SW480 (cell line): ENCODE measurements around the gene TMA7.
"Not testable (repeated sequence)": the region's sequence is repeated elsewhere in the genome, so short reads cannot be mapped to it uniquely, and the experiment has no call there.

Experiments used
- DNase-seq: peaks from one replicate; pipeline ENCODE4 v3.0.0-alpha.2; 2016; ENCODE audit warnings: low spot score

Gene TMA7

DNA sequence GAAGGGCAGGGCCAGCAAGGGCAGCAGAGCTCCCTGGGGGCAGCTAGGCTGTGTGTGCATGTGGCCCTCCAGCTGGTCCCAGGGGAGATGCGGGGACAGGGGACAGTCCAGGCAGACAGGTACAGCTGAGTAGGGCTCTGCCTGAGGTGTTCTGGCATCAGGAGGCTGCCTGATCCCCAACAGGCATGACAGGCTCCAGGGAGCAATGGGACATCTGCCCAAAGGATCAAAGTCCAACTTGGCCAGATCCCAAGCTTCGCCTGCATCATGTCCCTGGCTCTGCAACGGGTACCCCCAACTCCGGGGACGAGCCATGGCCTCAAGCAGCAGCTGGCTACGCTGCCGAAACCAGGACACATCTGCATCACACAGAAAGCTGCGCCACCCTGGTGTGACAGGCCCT is 28.3 kb downstream of the TMA7 start:
- no peak for DNase-seq

DNA sequence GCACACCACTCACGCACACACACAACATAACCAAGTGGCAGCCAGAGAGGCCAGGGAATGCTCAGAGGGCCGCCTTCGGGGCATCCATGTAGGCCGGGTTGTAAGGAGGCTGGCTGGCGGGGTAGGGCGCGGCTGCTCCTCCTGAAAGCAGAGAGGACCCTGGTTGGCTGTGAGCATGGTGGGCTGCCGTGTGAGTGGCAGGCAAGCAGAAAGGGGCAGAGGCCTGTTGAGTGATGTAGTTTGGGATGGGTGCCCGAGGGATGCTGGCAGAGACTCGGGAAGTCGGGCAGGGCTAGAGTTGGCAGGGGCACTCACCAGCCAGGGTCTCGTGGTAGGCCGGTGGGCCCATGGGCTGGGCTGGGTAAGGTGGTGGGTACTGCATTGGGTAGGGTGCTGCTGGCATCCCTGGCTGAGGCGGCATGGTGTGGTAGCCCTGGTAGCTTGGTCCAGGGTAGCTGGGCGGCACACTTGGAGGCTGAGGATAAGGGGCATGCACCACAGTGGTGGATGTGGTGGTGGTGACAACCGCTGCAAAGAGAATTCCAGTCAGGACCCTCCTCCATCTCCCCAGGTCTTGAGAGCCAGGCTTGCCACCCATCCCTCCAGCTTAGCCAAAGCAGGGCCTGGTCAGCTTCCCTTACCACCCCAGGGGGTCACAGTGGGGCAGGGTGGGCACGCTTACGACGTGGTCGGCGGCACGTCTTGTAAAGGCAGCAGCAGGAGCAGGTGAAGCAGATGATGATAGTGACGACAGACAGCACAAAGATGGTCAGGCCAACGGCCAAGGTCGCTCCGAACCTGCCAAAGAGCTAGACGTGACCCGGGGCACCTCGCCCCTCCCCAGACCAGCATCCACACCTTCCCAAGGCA is 29.2 kb downstream of the TMA7 start:
- no peak for DNase-seq

DNA sequence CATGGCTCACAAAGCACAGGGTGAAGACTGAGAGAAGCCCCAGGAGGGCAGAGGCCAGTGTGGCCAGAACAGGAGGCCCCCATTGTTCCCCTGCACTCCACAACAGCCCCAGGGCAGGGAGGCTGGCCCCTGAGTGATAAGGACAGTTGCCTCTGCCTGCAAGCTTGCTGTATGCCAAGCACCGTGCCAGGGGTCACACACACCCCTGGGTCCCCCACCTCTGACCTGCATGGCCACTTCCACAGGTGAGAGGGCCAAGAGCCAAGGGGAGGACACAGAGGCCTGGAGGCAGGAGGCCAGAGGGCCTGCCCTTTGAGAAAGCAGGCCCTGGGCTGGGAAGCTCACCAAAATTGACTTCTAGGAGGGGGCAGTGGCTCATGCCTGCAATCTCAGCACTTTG is 30.2 kb downstream of the TMA7 start:
- DNase-seq = no peak

DNA sequence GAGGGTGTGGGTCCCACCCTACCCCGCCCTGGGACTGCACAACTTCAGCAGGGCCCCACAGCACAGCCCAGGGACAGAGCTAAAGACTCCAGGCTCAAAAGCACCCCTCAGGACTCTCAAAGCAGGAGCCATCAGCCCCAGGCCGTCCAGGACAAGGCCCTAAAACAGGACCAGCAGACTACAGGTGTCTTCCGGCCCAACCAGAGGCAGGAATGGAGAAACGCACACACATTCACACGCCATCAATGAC is 32.5 kb downstream of the TMA7 start:
- DNase-seq = peak; percentile 74

DNA sequence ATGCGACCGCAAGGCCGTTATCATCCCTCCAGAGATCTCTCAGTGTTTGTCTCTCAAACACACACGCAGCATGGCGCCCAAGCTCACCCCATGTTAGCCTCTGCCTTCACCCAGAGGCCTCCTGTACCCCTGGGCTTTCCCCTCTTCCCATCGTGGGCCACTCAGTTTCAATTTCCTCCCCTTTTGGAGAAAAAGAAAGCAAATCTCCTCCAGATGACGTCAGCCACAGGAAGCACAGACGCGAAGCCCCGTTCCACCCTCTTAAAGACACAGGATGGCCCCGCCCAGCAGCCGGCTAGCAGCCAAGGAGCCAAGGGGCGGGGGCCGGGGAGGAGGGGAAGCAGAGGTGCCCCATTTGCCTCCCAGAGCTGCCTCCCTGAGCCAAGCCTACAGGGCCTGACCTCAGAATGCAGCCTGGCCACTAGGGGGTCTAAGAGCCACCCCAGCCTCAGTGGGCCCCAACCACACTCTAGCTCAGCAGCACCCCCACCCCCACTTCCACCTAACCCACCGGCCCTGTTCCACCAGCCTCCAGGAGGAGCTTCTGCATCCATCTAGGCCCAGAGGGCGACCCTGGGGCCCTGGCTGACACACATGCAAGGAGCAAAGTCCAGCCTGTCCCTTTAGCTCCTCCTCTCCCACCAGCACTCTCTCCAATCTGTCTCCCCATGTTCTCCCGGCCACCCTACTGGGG is 33.0 kb downstream of the TMA7 start:
- DNase-seq = peak; percentile 85

DNA sequence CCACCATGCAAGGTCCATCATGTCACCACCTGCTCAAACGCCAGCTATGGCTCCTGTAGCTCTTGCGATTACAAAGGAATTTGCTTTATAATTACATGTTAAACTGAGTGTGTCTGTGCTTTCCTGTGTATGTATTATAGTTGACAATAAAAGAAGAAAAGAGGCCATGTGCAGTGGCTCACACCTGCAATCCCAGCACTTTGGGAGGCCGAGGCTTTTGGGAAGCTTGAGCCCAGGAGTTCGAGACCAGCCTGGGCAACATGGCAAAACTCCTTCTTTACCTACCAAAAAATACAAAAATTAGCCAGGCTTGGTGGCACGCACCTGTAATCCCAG is 33.5 kb downstream of the TMA7 start:
- DNase-seq = no peak

DNA sequence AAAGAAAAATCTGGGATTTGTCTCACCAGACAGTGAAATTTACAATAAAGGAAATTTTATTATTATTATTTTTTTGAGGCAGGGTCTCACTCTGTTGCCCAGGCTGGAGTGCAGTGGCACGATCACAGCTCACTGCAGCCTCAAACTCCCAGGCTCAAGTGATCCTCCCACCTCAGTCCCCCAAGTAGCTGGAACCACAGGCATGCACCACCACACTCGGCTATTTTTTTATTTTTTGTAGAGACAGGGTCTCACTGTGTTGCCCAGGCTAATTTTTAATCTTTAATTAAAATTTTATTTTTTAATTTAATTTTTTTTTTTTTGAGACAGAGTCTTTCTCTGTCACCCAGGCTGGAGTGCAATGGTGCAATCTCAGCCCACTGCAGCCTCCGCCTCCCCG is 34.0 kb downstream of the TMA7 start:
- not testable (repeated sequence) for DNase-seq

DNA sequence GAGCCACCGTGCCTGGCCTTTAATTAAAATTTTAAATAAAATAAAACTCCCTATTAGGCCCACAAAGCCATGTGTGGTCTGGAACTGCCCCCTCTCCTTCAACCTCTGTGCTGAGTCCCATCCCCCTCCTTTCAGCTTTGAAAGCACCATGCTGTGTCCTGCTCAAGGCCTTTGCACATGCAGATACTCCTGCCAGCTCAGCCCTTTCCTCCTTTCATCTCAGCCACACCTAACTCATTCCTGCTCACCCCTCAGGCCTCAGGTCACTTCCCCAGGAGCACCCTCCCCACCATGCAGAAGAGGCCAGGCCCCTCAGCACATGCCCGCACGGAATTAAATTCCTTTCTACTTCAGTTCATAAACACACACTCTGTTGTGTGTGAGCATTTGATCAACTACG is 34.6 kb downstream of the TMA7 start:
- DNase-seq = peak; percentile 75

DNA sequence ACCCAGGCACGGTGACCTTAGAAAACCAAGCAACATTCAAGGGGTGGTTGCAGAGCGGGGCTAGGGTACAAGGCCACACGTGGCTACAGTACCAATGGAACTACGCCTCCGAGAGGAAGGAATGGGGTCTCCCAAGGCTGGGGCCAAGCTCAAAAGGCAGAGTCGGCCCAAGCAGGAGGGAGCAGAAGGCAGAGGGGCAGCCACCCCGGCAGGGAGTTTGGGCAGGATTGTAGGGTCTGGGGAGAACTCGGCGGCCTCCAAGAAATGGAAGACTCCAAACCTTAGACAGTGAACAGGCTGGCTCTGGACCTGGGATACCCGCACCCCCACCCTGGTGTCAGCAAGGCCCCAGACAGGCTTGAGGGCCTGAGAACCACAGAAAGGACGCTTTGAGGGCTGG is 35.1 kb downstream of the TMA7 start:
- no peak for DNase-seq

DNA sequence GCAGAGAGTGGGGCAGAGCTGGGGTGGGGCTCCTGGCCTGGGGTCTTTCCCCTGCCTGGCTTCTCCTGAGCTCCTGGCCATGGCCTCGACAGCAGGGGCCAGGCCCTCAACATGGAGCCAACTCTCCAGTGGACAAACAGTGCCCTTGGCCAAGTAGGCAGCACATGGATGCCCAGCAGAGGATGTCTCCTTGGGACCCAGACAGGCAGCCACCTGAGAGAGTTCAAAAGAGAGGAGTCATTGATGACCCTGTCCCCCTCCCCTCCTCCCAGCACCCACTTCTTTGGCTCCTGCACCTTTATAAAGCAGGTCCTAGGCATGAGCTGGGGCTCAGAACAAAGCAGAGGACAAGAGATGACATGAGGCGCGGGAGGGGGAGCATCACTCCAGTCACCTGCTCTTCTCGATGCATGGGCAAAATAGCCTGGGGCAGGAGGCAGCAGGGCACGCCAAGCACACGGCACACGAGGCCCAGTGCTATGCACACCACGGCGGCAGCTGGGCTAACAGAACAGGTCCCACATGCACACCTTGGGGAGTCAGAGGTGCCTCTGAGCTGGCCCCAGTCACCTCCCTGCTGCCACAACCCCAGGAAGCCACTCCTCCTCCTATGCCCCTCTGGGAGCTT is 36.5 kb downstream of the TMA7 start:
- DNase-seq = no peak

DNA sequence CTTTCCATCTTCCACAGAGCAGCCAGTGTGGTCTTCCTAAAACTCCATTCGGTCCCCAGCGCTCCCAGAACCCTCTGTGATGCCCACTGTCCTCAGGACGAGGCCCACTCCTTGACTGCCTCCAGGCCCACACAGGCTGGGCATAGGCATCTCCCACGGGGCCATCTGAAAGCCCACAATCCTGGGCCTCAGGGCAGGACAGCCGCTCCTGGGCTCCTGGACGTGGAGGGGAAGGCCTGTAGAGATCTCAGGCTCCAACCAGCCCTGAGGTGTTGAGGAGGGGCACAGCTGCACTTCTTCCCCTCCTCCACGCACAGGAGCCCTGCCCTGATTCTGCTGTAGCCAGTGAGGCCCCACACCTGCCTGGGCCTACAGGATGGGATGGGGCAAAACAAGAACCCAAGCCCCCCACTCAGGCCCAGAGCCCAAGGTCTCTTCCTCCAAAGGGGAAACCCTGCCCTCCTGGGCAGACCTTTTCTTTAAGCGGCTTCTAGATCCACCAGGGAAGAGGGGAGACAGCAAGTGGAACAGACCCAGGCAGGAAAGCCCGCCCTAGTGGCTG is 38.0 kb downstream of the TMA7 start:
- DNase-seq = no peak

DNA sequence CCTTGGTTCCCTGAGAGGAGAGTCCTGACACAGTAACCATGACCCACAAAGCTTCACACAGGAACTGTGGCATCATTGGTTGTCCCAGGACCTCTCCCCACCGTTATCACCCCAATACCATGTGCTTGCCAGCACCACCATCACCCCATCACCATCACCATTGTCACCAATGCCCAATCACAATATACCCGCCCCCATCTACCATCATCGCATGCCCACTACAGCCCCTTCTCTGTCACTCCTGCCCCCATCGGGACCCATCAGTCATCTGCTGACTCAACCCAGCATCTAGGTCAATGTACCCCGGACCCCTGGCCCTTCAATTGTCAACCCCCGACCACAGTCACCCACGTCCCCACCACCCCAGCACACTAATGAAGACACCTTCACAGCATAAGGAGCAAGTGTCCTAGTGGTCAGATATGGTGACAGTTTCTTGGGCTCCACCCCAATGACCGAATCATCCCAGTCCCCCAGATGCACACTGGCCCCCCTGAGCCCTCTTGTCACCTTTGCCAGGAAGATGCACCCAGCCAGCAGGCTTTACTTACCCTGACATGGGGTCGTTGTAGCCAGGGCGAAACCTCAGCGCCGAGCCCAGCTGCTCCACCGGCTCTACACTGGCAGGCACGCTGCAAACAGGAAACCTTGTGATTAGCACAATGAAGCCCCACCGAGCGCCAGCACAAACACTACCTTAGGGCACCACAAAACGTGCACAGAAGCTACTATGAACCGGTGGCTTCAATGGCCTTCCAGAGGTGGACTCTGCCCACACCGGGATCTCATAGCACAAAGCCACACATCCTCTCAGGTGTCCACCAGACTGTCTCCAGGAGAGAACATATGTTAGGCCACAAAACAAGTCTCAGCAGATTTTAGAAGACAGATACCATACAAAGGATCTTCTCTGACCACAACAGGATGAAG is 38.8 kb downstream of the TMA7 start:
- DNase-seq = no peak

DNA sequence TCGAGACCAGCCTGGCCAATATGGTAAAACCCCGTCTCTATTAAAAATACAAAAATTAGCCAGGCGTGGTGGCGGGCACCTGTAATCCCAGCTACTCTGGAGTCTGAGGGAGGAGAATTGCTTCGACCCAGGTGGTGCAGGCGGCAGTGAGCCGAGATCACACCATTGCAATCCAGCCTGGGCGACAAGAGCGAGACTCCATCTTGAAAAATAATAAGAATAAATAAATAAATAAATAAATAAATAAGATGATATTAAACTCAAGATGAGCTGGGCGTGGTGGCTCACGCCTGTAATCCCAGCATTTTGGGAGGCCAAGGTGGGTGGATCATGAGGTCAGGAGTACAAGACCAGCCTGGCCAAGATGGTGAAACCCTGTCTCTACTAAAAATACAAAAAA is 40.8 kb downstream of the TMA7 start:
- not testable (repeated sequence) for DNase-seq

DNA sequence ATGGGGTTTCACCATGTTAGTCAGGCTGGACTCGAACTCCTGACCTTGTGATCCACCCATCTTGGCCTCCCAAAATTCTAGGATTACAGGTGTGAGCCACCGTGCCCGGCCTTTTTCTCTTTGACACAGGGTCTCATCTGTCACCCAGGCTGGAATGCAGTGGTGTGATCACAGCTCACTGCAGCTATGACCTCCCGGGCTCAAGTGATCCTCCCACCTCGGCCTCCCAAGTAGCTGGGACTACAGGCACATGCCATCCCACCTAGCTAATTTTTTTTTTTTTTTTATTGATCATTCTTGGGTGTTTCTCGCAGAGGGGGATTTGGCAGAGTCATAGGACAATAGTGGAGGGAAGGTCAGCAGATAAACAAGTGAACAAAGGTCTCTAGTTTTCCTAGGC is 42.8 kb downstream of the TMA7 start:
- not testable (repeated sequence) for DNase-seq

DNA sequence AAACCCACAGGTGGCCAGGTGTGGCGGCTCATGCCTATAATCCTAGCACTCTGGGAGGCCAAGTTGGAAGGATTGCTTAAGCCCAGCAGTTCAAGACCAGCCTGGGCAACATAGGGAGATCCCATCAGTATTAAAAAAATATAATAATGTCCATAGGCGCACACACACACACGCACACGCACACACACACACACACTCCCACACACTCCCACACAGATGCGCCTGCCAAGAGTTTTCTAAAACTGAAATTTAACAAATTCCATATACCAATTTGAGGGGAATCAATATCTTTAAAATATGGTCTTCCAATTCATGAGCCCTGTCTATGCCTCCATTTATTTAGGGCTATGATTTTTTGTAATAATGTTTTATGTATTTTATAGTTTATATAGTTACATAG is 46.9 kb downstream of the TMA7 start:
- no peak for DNase-seq

DNA sequence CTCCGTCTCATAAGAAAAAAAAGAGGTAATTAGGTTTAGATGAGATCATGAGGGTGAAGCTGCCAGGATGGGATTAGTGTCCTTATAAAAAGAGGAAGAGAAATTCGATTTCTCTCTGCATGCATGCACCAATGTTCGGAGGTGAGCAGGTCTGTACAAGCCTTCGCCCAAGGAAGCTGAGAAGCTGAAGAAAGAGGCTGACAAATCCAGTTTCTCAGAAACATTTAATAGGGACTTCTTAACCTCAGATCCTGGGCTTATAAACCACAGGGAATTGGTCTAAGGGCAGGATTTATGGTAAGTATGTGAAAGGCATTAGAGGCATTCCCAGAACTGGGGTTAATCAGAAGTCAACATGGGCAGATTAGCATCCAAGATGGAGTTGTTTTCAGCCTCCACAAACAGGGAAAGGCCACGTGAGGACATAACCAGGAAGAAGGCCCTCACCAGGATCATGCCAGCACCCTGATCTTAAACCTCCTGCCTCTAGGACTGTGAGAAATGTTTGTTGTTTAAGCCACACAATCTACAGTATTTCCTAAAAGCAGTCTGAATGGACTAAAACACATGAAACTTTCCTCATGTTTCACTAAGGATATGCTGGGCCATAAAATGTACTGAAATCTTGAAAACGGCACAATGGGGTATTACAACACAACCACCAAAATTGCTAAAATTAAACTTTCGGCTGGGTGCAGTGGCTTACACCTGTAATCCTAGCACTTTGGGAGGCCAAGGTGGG is 52.6 kb downstream of the TMA7 start:
- DNase-seq = no peak

DNA sequence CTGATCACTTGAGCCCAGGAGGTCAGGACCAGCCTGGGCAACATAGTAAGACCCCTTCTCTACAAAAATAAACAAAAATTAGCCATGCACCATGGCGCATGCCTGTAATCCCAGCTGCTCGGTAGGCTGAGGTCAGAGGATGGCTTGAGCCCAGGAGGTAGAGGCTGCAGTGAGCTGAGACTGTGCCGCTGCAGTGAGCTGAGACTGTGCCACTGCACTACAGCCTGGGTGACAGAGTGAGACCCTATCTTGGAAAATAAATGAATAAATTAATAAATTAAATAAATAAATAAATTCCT is 53.1 kb downstream of the TMA7 start:
- no peak for DNase-seq
